IMR-90 (cell line): ENCODE data around the gene PLB1. TPM values are rescaled to one million over a fixed set of nuclear protein-coding genes. Genes with fewer than 3 reads are reported as not detected.

Source experiments
- ATAC-seq: fragments of 200-7000 bp; cut with Tn5 transposase; 2 replicates; pipeline ENCODE4 v1.9.1; 2020; ENCODE audit warnings: low read depth, mild to moderate bottlenecking, moderate library complexity
- BruUV-seq: library from RNA; stranded (reverse); fragments of 400-500 nt; replicated peaks from 2 replicates; lab custom pipeline; 2021; lab: Mats Ljungman, UMichigan
- CTCF ChIA-PET: fragments of 300-600 bp; formaldehyde crosslinking; extraction: SDS; loops from one replicate; lab custom pipeline; 2021; ENCODE audit warnings: antibody characterized with exemption; lab: Yijun Ruan, JAX
- POLR2A ChIA-PET: fragments of 300-600 bp; sonication (Branson Sonifier 250); formaldehyde crosslinking; loops from one replicate; lab custom pipeline; 2022; ENCODE audit warnings: antibody characterized with exemption; ENCODE audit not compliant: unreplicated experiment; lab: Charles Lee
- DNase-seq: peaks from one replicate; pipeline ENCODE4 v3.0.0; 2013
- H2AFZ ChIP-seq: replicated peaks from 2 replicates; pipeline ENCODE3; 2013; ENCODE audit warnings: low read length, mild to moderate bottlenecking; ENCODE audit not compliant: poor library complexity
- H2AK5ac ChIP-seq: 2 replicates; pipeline ENCODE4 v1.6.1; 2013; ENCODE audit warnings: low read depth, low read length, inconsistent platforms
- H2AK9ac ChIP-seq: replicated peaks from 2 replicates; pipeline ENCODE3; 2013; ENCODE audit warnings: mild to moderate bottlenecking, low read depth, low read length, moderate library complexity; ENCODE audit not compliant: poor library complexity
- H2BK120ac ChIP-seq: 2 replicates; pipeline ENCODE4 v1.6.1; 2013; ENCODE audit warnings: low read depth, low read length, inconsistent platforms
- H2BK15ac ChIP-seq: 3 replicates; pipeline ENCODE4 v1.6.1; 2013; ENCODE audit warnings: low read depth, low read length, inconsistent platforms
- H2BK20ac ChIP-seq: 2 replicates; pipeline ENCODE4 v1.6.1; 2013; ENCODE audit warnings: low read depth, mild to moderate bottlenecking, inconsistent platforms, low read length, moderate library complexity
- H2BK5ac ChIP-seq: 2 replicates; pipeline ENCODE4 v1.6.1; 2013; ENCODE audit warnings: mild to moderate bottlenecking, low read depth, low read length, inconsistent platforms; ENCODE audit not compliant: poor library complexity, severe bottlenecking
- H3K14ac ChIP-seq: replicated peaks from 2 replicates; pipeline ENCODE4 v1.6.1; 2013; ENCODE audit warnings: low read depth, low read length, inconsistent platforms
- H3K18ac ChIP-seq: 2 replicates; pipeline ENCODE4 v1.6.1; 2013; ENCODE audit warnings: low read depth, low read length, control low read depth
- H3K23ac ChIP-seq: 2 replicates; pipeline ENCODE4 v1.6.1; 2013; ENCODE audit warnings: low read depth, low read length, inconsistent platforms
- H3K27ac ChIP-seq: 2 replicates; pipeline ENCODE4 v1.5.1; 2013; ENCODE audit warnings: mild to moderate bottlenecking, control low read depth, low read length; ENCODE audit not compliant: insufficient read depth
- H3K27me3 ChIP-seq: 2 replicates; pipeline ENCODE4 v1.6.1; 2013; ENCODE audit warnings: low read length; ENCODE audit not compliant: control insufficient read depth, insufficient read depth
- H3K36me3 ChIP-seq: 2 replicates; pipeline ENCODE4 v1.6.1; 2013; ENCODE audit warnings: low read length, mixed read lengths; ENCODE audit not compliant: control insufficient read depth, insufficient read depth
- H3K4ac ChIP-seq: 2 replicates; pipeline ENCODE4 v1.6.1; 2013; ENCODE audit warnings: low read depth, low read length, inconsistent platforms
- H3K4me1 ChIP-seq: 2 replicates; pipeline ENCODE4 v1.6.1; 2013; ENCODE audit warnings: low read length, mixed read lengths; ENCODE audit not compliant: control insufficient read depth, insufficient read depth
- H3K4me2 ChIP-seq: 2 replicates; pipeline ENCODE4 v1.6.1; 2013; ENCODE audit warnings: low read depth, mild to moderate bottlenecking, control low read depth, low read length, moderate library complexity
- H3K4me3 ChIP-seq: 2 replicates; pipeline ENCODE4 v1.5.1; 2013; ENCODE audit warnings: low read depth, mild to moderate bottlenecking, control low read depth, low read length, moderate library complexity; ENCODE audit not compliant: insufficient read depth
- H3K56ac ChIP-seq: 2 replicates; pipeline ENCODE4 v1.6.1; 2013; ENCODE audit warnings: low read length, inconsistent platforms; ENCODE audit not compliant: insufficient read depth; ENCODE audit errors: extremely low read depth
- H3K79me1 ChIP-seq, 2 experiments: 2 replicates each; pipeline ENCODE4 v1.6.1; 2013; ENCODE audit warnings: low read length in 2 of 2, inconsistent platforms in 1 of 2, low read depth in 1 of 2
- H3K9ac ChIP-seq: 2 replicates; pipeline ENCODE4 v1.6.1; 2013; ENCODE audit warnings: low read depth, low read length, control low read depth
- H3K9me1 ChIP-seq: 2 replicates; pipeline ENCODE4 v1.6.1; 2013; ENCODE audit warnings: low read length, inconsistent platforms; ENCODE audit not compliant: insufficient read depth
- H3K9me3 ChIP-seq: 2 replicates; pipeline ENCODE4 v1.6.1; 2013; ENCODE audit warnings: low read length; ENCODE audit not compliant: control insufficient read depth, insufficient read depth
- H4K20me1 ChIP-seq: 2 replicates; pipeline ENCODE4 v1.6.1; 2013; ENCODE audit warnings: low read length, inconsistent platforms; ENCODE audit not compliant: insufficient read depth
- H4K5ac ChIP-seq: 2 replicates; pipeline ENCODE4 v1.6.1; 2013; ENCODE audit warnings: mild to moderate bottlenecking, low read depth, low read length, control low read depth
- H4K8ac ChIP-seq, 2 experiments: 2 replicates each; pipeline ENCODE4 v1.6.1; 2013; ENCODE audit warnings: low read depth in 2 of 2, low read length in 2 of 2, control low read depth in 1 of 2, inconsistent platforms in 1 of 2
- H4K91ac ChIP-seq: 2 replicates; pipeline ENCODE4 v1.6.1; 2013; ENCODE audit warnings: low read depth, low read length, inconsistent platforms; ENCODE audit not compliant: insufficient read depth
- BHLHE40 ChIP-seq: fragments of 150-350 bp; IDR thresholded peaks from 2 replicates; pipeline ENCODE4 v1.6.1; 2016; ENCODE audit warnings: mild to moderate bottlenecking, low read depth, low read length
- CEBPB ChIP-seq: IDR thresholded peaks from 2 replicates; pipeline ENCODE4 v1.6.1; 2012; ENCODE audit warnings: low read depth, low read length, improper control_type of control experiment
- CHD1 ChIP-seq: IDR thresholded peaks from 2 replicates; pipeline ENCODE4 v1.6.1; 2012; ENCODE audit warnings: low read depth, low read length, improper control_type of control experiment
- FOS ChIP-seq: fragments of 150-350 bp; IDR thresholded peaks from 2 replicates; pipeline ENCODE4 v1.6.1; 2016; ENCODE audit warnings: low read depth, low read length
- MAFK ChIP-seq: IDR thresholded peaks from 2 replicates; pipeline ENCODE4 v1.6.1; 2012; ENCODE audit warnings: low read depth, low read length, improper control_type of control experiment
- MAZ ChIP-seq: IDR thresholded peaks from 2 replicates; pipeline ENCODE4 v1.6.1; 2012; ENCODE audit warnings: low read depth, mild to moderate bottlenecking, low read length, improper control_type of control experiment, moderate library complexity, borderline replicate concordance
- MXI1 ChIP-seq: IDR thresholded peaks from 2 replicates; pipeline ENCODE4 v1.6.1; 2012; ENCODE audit warnings: low read depth, mild to moderate bottlenecking, low read length, moderate library complexity, borderline replicate concordance
- NFE2L2 ChIP-seq: fragments of 150-350 bp; IDR thresholded peaks from 2 replicates; pipeline ENCODE4 v1.6.1; 2016; ENCODE audit warnings: low read depth, mild to moderate bottlenecking, low read length
- RAD21 ChIP-seq: IDR thresholded peaks from 2 replicates; pipeline ENCODE4 v1.6.1; 2012; ENCODE audit warnings: low read length, improper control_type of control experiment
- RFX5 ChIP-seq: IDR thresholded peaks from 2 replicates; pipeline ENCODE4 v1.8.0; 2012; ENCODE audit warnings: low read depth, mild to moderate bottlenecking, low read length, moderate library complexity
- WGBS, 2 experiments: methylation state at CpG; one replicate each; pipeline versions ENCODE4 v1.1.5 to v1.1.7; 2013; ENCODE audit warnings: missing lambda C conversion rate in 2 of 2; ENCODE audit not compliant: insufficient read length in 1 of 2; ENCODE audit errors: extremely low coverage in 2 of 2; 5-methylcytosine and 5-hydroxymethylcytosine counted together
- dilution Hi-C: fragments of 300-500 bp; cut with HindIII; formaldehyde crosslinking; loops from one replicate; pipeline ENCODE4 v1.14.3; 2018; ENCODE audit warnings: low sequenced_read_pairs; ENCODE audit not compliant: unreplicated experiment
- in situ Hi-C: fragments of 300-500 bp; cut with MboI; formaldehyde crosslinking; loops from 3 replicates; pipeline ENCODE4 v1.14.3; 2019; ENCODE audit warnings: low sequenced_read_pairs, inconsistent platforms, mixed read lengths
- intact Hi-C: fragments of 100-400 bp; cut with micrococcal nuclease; formaldehyde crosslinking; loops from 2 replicates; pipeline ENCODE4 v1.10.0; 2022
- polyA plus RNA-seq, 3 experiments: library from polyadenylated mRNA; depleted of rRNA; stranded (reverse); fragments of >200 nt; gene quantifications; 2 replicates each; pipeline ENCODE4 v1.2.3, GENCODE V29; 2012; ENCODE audit warnings: low replicate concordance in 1 of 3
- total RNA-seq: library from RNA; depleted of rRNA; stranded (reverse); fragments of >200 nt; gene quantifications from 2 replicates; pipeline ENCODE4 v1.2.3, GENCODE V29; 2012
- TF ChIP-seq, protein P1 (sequence below): fragments of 150-350 bp; IDR thresholded peaks from 2 replicates; pipeline ENCODE4 v1.6.1; 2016; ENCODE audit warnings: low read depth, mild to moderate bottlenecking, low read length, moderate library complexity, borderline replicate concordance
- TF ChIP-seq, protein P2 (sequence below): fragments of 150-350 bp; IDR thresholded peaks from 2 replicates; pipeline ENCODE4 v1.6.1; 2017; ENCODE audit warnings: mild to moderate bottlenecking, antibody characterized with exemption, low read length, low read depth

The PLB1 gene
- total and polyA plus RNA-seq, 2 of the 4 experiments (the other 2 are of a cell fraction), result 0.74 to 0.90 TPM

DNA sequence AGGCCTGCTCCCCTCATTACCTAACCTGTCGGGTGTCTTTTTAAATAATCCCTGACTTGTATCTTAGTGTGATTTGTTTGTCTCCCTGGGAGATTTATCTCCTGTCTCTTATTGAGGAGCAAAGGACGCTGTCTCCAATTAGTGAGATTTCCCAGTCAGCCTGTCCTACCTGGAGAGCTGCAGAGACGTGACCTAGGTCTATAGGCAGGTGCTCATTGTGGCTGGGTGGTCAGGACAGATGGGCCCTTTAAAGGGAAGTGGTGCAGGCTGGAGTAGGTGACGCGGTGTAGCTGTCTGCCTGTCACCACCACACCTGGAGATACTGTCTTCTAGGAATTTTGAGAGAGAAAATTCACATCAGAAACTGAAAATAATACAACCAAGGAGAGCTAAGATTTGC lies 28.0 kb downstream of the PLB1 start:
- WGBS, 2 experiments, result no CpG with 5 or more reads among the region's 5 CpGs
- Histone ChIP-seq H4K8ac (no peak overlapping the region), H2BK5ac (no peak overlapping the region), H3K18ac (no peak overlapping the region), H4K5ac (no peak overlapping the region), H3K14ac (no peak overlapping the region), H3K4me1 (no peaks in the 10 kb centered on the region), H2AK5ac (no peak overlapping the region), H3K9ac (no peak overlapping the region), H4K20me1 (no peaks in the 10 kb centered on the region), H3K4me2 (no peak overlapping the region), H3K4me3 (no peak overlapping the region), H3K27me3 (peaks cover 76% of the 10 kb centered on the region), H3K27ac (no peak overlapping the region), H2AFZ (no peak overlapping the region), H4K91ac (no peak overlapping the region), H3K79me1 (no peaks in the 10 kb centered on the region), H3K9me3 (no peaks in the 10 kb centered on the region), H2BK20ac (no peak overlapping the region), H2AK9ac (no peak overlapping the region), H3K4ac (no peak overlapping the region), H3K56ac (no peak overlapping the region), H3K36me3 (no peaks in the 10 kb centered on the region), H2BK120ac (no peak overlapping the region), H2BK15ac (no peak overlapping the region), H3K9me1 (0 out of 2 replicates have a peak, but pooled peaks cover 3% of the 10 kb centered on the region), H3K23ac (no peak overlapping the region)
- no TSS peak for BruUV-seq
- intact Hi-C loops (no loop called here), in situ Hi-C loops (no loop called here), dilution Hi-C loops (no loop called here)
- DNase-seq, result no peak
- ChIA-PET POLR2A (no interaction called here), CTCF (no interaction called here)
- ATAC-seq, result no peak
- TF ChIP-seq MAZ (no peak), CHD1 (no peak), CEBPB (no peak), MAFK (no peak), FOS (no peak), MXI1 (no peak), NFE2L2 (no peak), RFX5 (no peak), BHLHE40 (no peak), RAD21 (no peak)
- TF ChIP-seq, protein P1, sequence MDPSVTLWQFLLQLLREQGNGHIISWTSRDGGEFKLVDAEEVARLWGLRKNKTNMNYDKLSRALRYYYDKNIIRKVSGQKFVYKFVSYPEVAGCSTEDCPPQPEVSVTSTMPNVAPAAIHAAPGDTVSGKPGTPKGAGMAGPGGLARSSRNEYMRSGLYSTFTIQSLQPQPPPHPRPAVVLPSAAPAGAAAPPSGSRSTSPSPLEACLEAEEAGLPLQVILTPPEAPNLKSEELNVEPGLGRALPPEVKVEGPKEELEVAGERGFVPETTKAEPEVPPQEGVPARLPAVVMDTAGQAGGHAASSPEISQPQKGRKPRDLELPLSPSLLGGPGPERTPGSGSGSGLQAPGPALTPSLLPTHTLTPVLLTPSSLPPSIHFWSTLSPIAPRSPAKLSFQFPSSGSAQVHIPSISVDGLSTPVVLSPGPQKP, result no peak
- TF ChIP-seq, protein P2, sequence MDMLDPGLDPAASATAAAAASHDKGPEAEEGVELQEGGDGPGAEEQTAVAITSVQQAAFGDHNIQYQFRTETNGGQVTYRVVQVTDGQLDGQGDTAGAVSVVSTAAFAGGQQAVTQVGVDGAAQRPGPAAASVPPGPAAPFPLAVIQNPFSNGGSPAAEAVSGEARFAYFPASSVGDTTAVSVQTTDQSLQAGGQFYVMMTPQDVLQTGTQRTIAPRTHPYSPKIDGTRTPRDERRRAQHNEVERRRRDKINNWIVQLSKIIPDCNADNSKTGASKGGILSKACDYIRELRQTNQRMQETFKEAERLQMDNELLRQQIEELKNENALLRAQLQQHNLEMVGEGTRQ, result no peak
